GM19397 (cell line): ENCODE measurements around the gene NTM.

Experiments used
- ATAC-seq: cut with Tn5 transposase; IDR thresholded peaks from one replicate; pipeline ENCODE4 v1.9.1; 2021; ENCODE audit warnings: mild to moderate bottlenecking, moderate library complexity; ENCODE audit not compliant: unreplicated experiment

NTM gene

DNA sequence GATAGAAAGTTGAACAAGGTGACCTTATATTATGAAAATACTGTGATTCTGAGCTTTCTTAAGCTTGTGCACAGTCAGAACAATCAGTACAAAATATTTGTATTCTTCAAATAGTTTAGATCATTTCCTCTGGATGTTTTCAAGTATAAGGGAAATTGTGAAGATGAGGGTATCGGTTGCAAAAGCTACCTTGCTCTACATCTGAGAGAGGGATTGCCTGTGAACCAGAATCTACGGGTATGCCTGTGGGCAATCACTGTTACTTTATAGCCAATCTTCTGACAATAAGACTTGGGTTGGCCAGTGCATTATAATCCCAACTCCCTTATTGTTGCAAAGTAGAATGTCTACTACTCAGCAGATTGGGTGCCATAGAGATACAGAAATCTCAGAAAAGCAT, 90.5 kb downstream of the NTM start:
- no peak for ATAC-seq

GRCh38 chr11:131462622-131463021, 92.2 kb downstream of the NTM start:
- ATAC-seq, result no peak

GRCh38 chr11:131463162-131463561, 92.7 kb downstream of the NTM start:
- ATAC-seq, result no peak

GRCh38 chr11:131463649-131464425, 93.4 kb downstream of the NTM start:
- ATAC-seq, result no peak

- ATAC-seq, result no peak
These were observed 94.0 kb downstream of the NTM start for GRCh38 chr11:131464461-131464860.

- ATAC-seq, result no peak
These were observed 94.6 kb downstream of the NTM start for GRCh38 chr11:131465039-131465438.

DNA sequence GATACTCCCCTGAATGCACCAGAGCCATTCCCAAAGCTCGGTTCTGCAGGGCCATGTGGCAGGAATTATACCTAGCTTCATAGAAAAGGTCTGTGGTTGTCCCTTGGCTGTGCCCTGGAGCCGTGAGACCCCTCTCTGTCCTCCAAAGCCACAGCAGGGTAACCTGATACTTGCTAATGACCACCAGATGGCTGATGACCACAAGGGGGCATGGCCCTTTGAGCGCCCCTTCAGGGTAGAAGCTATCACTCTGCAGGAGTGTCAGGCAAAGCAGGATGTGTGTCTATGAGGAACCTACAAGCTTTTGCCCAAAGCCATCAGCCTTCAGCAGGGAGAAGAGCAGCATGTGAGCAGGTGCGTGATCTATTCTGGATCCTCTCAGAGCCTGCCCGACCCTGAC, 95.3 kb downstream of the NTM start:
- no peak for ATAC-seq

DNA sequence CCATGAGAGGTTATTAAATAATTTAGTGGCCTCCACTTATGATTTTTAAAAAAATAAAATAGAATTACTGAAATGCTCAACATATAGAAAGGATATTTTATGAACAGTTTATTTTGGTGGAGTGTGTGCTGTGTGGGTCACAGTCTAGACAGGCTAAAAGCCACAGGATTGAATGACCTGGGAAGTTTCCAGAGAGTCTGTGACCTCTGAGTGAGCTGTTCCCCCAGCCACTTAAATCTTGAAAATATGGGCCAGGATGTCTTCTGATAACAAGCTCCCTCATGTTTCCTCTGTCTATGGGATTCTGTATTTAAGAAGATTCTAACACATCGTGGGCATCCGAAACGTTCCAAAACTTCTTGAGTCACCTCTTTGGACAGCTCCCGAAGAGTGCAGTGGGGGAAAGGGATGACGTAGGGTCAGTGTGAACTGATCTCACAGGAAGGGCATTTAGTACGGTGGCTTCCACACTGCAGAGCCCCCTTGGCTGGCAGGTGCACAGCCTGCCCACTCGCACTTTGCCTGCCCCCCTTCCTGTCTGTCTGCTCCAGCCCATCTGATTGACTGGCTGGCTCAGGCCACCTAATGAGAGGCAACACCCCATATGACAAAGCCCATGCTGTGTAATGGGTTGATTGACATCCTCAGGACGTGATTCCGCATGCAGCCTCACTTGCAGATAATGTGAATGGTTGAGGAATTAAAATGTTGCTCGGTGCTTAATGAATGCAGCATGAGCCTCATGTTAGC, 97.4 kb downstream of the NTM start:
- no peak for ATAC-seq

DNA sequence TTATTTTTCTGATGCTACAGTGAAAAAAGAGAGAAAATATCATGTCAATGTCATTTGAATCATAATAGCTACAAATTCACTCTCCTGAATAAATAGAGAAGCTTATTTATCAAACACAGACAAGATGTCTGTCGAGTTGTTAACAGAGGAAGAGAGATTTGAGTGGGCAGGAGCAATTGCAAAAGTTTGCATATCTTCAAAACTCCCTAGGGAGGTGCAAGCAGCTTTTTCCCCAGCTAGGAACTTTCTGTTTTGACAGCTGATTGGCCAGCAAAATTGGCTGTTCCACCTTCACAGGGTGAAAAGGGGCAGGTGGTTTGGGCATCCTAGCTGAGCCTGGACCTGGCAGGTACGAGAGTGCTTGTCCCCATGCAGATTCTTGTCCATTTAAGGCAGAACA, 98.2 kb downstream of the NTM start:
- ATAC-seq, result no peak

GRCh38 chr11:131470216-131470925, 100.0 kb downstream of the NTM start:
- ATAC-seq, result no peak

- ATAC-seq, result no peak
These were observed 101.6 kb downstream of the NTM start for GRCh38 chr11:131471976-131472375.

- ATAC-seq, result no peak
These were observed 104.5 kb downstream of the NTM start for GRCh38 chr11:131474947-131475346.

DNA sequence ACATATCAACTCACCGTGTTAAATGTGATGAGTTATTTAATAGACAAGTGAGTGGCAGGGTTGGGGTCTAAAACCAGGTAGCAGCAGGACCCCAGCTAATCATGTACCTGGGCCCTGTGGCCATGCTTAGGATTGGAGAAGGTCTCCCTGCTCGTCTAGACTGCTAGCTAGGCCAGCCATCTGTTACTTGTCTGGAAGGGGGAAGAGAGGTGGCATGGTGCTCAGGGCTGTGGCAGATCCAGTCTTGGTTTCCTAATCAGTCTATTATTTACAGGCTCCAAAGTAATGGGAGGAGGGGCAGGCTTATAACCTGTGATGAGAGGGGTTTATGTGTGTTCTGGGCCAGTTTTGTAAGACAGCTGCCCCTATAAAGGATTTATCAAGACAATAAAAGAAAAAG, 105.9 kb downstream of the NTM start:
- ATAC-seq, result no peak

GRCh38 chr11:131478341-131478740, 107.9 kb downstream of the NTM start:
- ATAC-seq, result no peak

DNA sequence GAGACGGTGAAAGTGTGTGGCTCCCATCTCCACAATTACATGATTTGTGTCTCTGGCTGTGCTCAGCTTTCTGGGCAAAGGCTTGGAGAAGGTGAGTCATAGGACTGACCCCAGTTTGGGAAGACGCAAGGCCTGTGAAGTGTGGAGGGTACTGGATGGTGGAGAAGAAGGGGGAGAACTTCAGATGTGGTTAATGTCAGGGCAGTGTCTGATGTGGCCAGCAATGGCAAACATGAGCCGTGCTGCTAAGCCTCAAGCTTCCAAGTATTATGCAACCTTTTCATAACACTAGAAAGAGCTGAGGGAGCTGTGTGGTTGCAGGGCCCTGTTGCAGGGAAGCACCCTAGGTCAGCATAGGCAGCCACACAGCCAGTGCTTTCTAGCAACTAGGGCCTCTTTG, 110.9 kb downstream of the NTM start:
- ATAC-seq, result no peak

GRCh38 chr11:131481971-131482370, 111.6 kb downstream of the NTM start:
- ATAC-seq, result no peak

GRCh38 chr11:131483453-131483852, 113.0 kb downstream of the NTM start:
- no peak for ATAC-seq

GRCh38 chr11:131483877-131484276, 113.5 kb downstream of the NTM start:
- ATAC-seq, result no peak

DNA sequence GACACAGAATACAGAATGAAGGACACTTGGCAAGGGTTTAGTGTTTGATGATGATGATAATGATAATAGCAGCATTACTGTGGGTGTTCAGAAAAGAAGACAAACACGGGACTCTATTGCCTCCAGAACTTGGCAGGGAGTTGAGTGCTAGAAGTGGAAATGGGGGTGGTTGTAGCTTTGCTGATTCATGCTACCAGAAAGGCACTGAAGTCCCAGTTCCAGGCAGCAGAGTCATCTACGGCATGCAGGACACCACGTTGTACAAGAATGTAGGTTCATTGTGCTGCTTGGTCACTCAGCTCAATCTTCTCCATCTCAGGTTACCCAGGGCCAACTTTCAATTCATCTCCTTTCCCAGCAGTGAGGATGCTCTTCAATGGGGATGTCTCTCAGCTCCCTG, 115.7 kb downstream of the NTM start:
- no peak for ATAC-seq

DNA sequence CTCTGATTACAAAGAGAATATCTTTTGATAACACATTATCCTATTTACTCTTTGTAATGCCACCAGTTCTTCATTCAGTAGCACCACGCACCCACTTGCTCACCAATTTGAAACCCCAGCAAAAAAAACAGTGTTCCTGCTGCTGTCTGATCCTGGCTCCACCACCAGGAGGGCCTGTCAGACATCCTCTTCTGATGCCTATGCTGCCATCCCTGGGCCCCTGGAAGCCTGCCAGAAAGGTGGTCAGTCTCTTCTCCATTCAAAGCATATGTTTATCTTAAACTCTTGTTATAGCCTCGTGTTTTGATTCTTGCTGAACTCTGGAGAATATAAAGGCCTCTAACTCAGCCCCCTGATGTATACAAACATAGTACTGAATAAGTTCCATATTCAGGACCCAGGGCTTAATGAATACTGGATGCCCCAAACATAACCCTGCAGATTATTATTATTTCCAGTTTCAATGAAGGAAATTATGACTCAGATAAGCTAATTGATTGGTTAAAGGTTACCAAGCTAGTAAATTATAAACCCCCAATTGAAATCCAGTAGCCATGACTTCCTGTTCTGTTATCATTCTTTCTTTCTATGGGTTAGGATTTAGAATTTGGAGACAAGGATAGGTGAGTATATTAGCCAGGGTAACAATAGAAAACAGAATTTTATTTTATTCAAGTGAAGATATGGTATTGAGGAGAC, 116.7 kb downstream of the NTM start:
- no peak for ATAC-seq

GRCh38 chr11:131488238-131488637, 117.8 kb downstream of the NTM start:
- ATAC-seq, result no peak
